T47D (cell line): Measurements from ENCODE around the gene MICAL3.

ENCODE experiments used
- DNase-seq, 2 experiments: peaks; one replicate each; pipeline versions ENCODE4 v3.0.0 to v3.0.0-alpha.2; 2011 to 2012; ENCODE audit warnings: low read depth in 1 of 2, low spot score in 1 of 2
- JUND ChIP-seq: IDR thresholded peaks from 2 replicates; pipeline ENCODE4 v1.6.1; 2012; ENCODE audit warnings: low read depth
- in situ Hi-C: cut with HindIII; loops from 2 replicates; pipeline ENCODE4 v1.10.0; 2016; ENCODE audit warnings: low sequenced_read_pairs, low pct_unique_long_range_greater_than_20kb

The MICAL3 gene

DNA sequence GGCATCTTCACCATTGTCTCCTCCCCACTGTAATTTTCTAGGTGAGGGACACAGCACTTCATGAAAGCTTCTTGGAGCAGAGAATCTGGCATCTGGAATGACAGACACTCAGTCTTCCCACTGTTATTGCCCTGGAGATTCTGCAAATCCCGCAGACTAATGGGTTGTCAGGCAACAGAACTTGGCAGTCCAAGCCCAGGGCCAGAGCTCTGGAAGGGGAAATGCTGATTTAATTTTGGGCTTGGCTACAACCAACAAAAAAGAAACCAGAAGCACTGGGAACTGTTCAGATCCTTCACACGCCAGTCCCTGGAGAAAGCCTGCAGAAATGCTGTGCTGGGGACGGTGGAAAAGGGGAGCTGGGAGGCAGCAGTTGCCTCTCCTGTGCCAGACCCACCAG is 178.6 kb downstream of the MICAL3 start:
- in situ Hi-C loops, result no loop called here
- DNase-seq, result no peak

DNA sequence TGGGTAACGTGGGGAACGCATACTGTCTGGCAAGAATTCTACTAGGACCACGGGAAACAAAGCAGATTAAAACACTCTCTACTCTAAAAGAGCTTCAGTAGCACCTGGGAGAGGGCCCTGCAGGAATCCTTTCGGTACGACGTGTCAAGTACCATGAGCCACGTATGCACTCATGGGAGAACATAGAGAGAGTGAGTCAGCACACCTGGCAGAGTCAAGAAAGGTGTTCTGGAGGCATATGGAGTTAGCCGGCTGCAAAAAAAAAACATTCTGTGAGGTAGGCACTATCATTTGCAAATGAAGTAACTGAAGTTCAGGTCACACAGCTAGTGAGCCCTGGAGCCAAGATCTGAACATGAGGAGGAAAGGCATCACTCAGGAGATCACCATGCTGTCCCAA is 179.0 kb downstream of the MICAL3 start:
- DNase-seq, result no peak
- TF ChIP-seq JUND, result no peak
- in situ Hi-C loops, result no loop called here

More for the DNA sequence above, 178.6 kb downstream of the MICAL3 start:
- TF ChIP-seq JUND, result no peak

DNA sequence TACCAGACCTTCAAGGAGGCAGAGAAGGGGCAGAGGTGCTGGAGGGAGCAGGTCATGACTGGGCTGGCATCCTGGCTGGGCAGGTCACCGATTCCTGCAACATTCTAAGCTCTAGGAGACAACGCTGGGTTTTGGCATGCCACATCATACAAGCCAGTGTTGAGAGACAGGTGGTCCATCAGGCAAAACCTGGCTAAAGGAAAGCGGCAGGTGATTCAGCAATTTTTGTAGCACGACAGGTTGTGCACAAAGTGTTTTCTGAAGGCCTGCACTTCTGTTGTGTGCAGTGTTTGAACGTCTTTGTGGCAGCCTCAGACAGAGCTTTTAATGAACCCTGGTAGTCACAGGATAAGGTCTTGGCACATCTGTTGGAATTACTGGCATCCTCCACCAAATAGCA is 180.2 kb downstream of the MICAL3 start:
- in situ Hi-C loops, result no loop called here
- no peak for TF ChIP-seq JUND
- DNase-seq, result no peak

DNA sequence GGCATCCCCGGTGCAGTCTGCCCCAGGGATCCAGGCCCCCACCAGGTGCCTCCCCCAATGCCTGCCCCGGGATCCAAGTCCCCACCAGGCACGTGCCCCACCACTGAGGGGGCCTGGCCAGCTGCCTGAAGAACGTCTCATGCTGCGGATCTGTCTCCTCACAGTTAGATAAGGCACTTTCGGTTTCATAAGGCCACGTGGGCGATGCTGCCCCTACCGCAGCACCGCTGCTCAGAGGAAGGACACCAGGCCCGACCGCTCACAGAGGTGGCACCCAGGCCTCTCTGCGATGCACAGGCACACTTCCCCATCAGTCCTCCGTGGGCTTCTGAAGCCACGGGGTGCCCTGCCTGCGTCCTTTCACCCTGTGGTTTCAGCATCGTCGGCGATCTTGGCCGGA is 182.0 kb downstream of the MICAL3 start:
- no peak for TF ChIP-seq JUND
- in situ Hi-C loops, result no loop called here
- no peak for DNase-seq

DNA sequence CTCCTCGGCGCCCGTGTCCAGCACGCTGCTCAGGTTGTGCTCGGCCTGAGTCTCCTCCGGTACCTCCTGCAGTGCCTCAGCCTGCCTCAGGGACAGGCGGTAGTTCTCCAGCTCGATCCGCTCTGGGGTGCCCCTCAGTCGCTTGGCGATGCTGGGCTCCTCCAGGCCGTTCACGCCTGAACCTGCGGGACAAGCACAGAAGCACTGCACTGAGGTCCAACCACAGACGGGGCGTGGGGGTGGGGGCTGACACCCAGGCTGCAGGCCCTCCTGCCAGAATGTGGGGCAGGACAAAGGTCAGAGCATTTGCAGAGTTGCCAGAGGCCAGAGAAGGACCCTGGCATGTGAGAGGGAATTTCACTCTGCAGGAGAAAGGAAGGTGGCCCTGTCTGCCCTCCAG is 182.5 kb downstream of the MICAL3 start:
- TF ChIP-seq JUND, result no peak
- in situ Hi-C loops, result no loop called here
- no peak for DNase-seq

DNA sequence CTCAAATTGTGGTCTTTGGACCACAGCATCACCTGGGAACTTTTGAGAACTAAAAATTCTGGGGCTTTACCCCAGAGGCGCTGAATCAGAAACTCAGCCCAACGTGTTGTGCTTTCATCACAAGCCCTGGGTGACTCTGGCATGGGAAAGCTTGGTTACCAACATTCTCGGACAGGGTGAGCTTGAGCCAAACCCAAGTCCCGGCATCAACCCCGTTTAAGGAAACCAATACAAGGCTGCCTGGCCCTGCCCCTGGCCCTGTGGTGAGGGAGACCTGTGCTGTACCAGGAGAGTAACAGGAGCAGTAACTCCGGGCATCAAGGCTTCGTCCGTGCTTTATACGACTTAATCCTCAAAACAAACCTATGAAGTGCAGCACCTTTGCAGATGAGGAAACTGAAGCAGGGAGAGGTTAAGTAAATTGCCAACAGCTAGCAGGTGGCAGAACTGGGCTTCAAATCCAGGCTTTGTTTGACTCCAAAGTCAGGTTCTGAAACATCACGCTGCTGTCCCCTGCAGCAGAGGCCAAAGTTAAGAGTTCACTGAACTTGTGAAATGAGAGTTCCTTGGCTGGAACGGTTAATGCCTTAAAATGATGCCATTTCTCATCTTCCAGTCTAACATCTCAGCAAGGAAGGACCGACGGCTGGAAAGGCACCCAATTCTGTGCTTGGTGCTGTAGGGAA is 186.0 kb downstream of the MICAL3 start:
- no peak for TF ChIP-seq JUND
- in situ Hi-C loops, result no loop called here

DNA sequence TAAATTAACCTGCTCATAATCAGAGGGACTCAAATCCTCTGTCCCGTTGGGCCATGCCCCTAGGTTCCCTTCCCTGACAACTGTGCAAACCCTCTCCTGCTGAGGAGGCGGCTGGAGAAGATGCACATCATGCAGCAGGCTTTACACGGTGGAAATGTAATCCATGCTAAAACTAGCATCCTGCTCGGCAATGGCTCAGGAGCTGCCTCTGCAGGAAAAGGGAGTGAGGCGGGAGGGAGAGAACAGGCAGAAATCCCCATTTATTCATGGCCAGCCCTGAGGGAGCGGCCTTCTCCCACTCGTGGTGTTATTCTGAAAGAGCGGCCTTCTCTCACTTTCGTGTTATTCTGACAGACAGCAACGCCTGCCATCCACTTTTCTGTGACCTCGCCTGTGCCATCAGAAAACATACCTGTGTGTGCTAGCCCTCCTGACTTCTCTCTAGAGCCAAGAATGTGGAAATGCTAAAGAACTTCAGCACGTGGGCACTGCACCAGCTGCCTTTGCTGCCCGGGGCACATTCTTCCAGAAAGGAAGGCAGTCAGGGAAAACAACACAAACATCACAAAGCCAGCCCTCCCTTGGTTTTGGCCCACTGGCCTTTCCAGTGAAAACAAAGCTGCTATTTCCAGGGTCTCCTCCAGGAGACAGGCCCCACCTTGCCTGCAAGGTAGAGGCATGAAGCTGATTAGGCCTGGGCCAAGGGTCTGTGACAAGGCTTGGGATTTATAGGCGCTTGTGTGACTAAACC is 187.2 kb downstream of the MICAL3 start:
- DNase-seq, result peak; percentile 76 to 94
- in situ Hi-C loops, result no loop called here
- TF ChIP-seq JUND, result no peak

More for the DNA sequence above, 186.0 kb downstream of the MICAL3 start:
- peak in 1 of 2 experiments; percentile 70 for DNase-seq

DNA sequence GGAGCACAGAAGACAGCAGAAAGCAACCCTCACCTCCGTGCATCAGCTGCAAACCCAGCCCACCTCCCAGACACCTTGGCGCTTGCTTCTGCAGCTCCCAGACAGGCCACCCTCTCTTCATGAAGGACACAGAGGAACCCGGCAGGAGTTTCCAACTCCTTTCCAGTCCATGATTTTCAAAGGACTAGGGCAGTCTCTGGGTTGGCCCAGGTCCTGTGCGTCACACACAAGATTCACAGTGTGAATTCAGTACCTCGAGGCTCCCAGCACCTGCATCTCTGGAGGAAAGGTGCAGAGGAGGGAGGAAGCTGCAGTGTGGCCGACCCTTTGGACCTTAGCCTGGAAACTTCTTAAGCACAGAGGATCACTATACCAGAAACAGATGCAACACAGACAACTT is 189.1 kb downstream of the MICAL3 start:
- no peak for DNase-seq
- TF ChIP-seq JUND, result no peak
- in situ Hi-C loops, result no loop called here

DNA sequence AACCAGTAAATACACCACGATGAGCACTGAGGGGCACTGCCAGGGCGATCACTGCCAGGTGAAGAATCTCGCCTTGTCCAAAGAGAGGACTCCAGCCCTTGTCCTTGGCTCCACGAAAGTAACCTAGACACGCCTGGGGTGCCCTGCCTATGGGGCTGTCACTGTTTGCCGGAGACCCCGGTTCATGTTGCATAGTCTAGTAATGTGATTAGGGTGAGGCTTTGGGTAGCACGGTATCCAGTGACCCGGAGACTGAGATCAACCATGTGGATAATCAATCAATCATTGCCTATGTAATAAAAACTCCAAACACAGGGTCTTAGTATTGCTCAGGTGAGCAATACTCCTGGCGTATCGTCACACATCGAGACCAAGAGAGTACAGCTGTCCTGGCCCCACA is 190.9 kb downstream of the MICAL3 start:
- in situ Hi-C loops, result no loop called here

DNA sequence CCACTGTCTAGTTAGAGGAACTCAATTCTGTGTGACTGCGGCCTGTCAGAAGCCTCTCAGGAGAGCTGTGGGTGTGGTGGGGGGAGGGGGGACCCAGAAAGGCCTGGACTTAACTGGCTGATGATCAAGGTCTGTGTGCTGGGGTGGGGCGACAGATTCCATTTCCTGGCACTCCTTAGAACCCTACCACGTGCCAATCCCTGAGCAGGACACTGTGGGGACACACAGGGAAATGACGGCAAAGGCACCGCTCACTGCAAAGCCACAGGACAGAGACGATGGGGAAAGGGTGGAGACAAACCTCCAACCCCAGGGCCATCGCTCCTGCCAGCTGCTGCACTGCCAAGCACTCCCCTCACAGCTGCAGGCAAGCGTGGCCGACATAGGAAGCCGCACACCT is 191.7 kb downstream of the MICAL3 start:
- no peak for DNase-seq
- TF ChIP-seq JUND, result no peak
- in situ Hi-C loops, result no loop called here

More for the DNA sequence above, 190.9 kb downstream of the MICAL3 start:
- DNase-seq, result no peak
- TF ChIP-seq JUND, result no peak

DNA sequence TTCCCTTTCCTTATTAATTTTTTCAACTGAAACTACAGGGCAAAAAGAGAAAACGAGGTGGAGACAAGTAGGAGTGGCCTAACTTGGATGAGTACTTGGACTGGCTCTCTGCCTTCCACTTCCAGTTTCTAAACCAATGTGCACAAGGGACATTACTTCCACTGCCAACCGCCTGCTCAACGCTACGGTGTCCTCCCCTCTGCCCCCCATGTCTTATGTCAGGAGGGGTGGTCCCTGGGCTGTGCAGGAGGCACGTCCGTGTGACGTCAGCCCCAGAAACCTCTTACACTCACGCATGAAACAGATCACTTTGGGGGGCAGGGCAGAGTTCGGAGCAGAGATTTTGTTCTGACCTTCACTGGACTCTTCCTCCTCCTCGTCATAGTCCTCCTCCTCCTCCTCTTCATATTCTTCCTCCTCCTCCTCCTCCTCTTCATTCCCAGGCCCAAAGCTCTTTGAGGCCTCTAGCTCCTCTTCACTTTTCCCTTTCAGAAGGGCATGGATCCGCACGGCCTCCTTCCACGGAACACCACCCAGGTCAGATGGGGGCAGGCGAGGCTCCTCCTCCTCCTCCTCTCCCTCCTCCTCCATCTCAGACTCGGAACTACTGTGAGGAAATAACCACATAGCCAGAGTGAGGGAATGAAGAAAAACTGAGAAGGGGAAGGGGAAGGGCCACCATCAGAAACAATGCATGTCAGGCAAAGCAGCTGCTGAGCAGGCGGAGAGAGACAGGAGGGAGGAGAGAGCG is 192.7 kb downstream of the MICAL3 start:
- no peak for TF ChIP-seq JUND
- in situ Hi-C loops, result no loop called here
- no peak for DNase-seq

DNA sequence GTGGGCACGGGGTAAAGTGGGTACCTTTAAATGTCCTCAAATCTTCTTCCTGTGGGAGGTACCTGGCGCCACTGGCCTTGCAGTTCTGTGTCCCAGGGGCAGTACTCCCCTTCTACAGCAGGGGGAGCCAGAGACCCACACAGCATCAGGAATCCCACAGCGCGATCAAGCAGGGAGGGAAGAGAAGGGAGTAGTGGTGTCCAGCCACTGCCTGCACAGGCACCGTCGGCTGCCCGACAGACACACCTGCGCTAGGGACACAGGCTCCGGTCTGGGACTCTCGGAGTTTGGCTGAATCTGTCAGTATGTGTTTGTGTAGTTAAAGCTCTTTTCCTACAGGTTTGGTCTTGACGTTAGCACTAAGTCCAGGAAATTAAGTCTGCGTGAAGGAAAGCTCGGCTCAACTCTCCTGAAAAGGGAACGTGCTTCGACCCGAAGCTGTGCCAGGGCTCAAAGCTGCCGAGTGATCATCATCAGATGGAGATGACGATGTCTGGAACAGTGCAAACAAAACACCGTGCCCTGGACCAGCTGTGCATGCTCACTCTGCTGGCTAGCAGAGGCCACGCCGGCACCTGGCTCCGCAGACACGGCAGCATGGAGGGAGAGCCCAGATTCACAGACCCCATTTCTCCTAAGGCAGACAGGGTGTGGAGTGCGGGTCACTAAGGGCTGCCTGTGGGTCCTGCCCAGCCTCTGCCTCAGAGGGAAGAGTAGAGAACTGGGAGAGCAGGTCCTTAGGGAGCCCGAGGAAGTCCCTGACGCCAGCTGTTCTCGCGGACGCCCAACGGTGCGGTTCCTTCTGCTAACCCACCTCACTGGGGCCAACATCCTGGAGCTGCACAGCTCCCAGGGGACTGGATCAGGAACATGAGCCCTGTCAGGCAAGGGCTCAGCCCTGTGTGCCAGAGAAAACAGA is 194.1 kb downstream of the MICAL3 start:
- peak; percentile 79 to 88 for DNase-seq
- TF ChIP-seq JUND, result no peak
- in situ Hi-C loops, result no loop called here
